H1 (cell line): ENCODE data around the gene ZXDC.

Experiments
- BCL11A ChIP-seq, 2 experiments: IDR thresholded peaks; one replicate each; pipeline ENCODE4 v1.6.1; 2011; ENCODE audit warnings: low read depth in 2 of 2, low read length in 2 of 2, mild to moderate bottlenecking in 2 of 2
- CTCF ChIP-seq, 3 experiments: IDR thresholded peaks; 1 replicate in 2 of 3; 2 replicates in 1 of 3; pipeline versions ENCODE4 v1.5.1 to v1.6.1; 2011; ENCODE audit warnings: low read length in 3 of 3, mild to moderate bottlenecking in 3 of 3, inconsistent platforms in 2 of 3, low read depth in 1 of 3, moderate library complexity in 1 of 3; ENCODE audit not compliant: insufficient read depth in 1 of 3; ENCODE audit errors: control extremely low read depth in 1 of 3
- JUND ChIP-seq: IDR thresholded peaks from 2 replicates; pipeline ENCODE4 v1.6.1; 2011; ENCODE audit warnings: mild to moderate bottlenecking, improper control_type of control experiment, low read length
- POLR2A ChIP-seq, 2 experiments: IDR thresholded peaks; 1 replicate in 1 of 2; 2 replicates in 1 of 2; pipeline ENCODE4 v1.6.1; 2011; ENCODE audit warnings: low read depth in 2 of 2, low read length in 2 of 2, mild to moderate bottlenecking in 2 of 2; ENCODE audit errors: control extremely low read depth in 1 of 2
- RNF2 ChIP-seq: fragments of 200-900, 300-1000 bp; sonication (generic); IDR thresholded peaks from 2 replicates; pipeline ENCODE4 v1.7.1; 2016; ENCODE audit warnings: borderline replicate concordance, low read depth, mild to moderate bottlenecking, antibody characterized with exemption, low read length; ENCODE audit not compliant: poor library complexity, severe bottlenecking; ENCODE audit errors: missing control alignments
- SIRT6 ChIP-seq: IDR thresholded peaks from one replicate; pipeline ENCODE4 v1.7.1; 2012; ENCODE audit warnings: low read length, inconsistent platforms
- SRF ChIP-seq: IDR thresholded peaks from 2 replicates; pipeline ENCODE4 v1.6.1; 2011; ENCODE audit warnings: mild to moderate bottlenecking, low read depth, low read length, moderate library complexity
- ZNF274 ChIP-seq: IDR thresholded peaks from 2 replicates; pipeline ENCODE4 v1.7.0; 2012; ENCODE audit warnings: low read length, borderline replicate concordance; ENCODE audit errors: extremely low read depth

- no peak for TF ChIP-seq RNF2
- TF ChIP-seq SIRT6: no peak
- TF ChIP-seq CTCF (IDR thresholded peaks at IDR 0.05; ENCODE audit: control extremely low read depth in 1 of 3, insufficient read depth in 1 of 3, low read depth in 1 of 3, low read length in 3 of 3): no peak
- TF ChIP-seq SRF: no peak
- no peak for TF ChIP-seq BCL11A (IDR thresholded peaks at IDR 0.05; ENCODE audit: low read depth in 2 of 2, low read length in 2 of 2)
- no peak for TF ChIP-seq JUND
- no peak for TF ChIP-seq ZNF274
- TF ChIP-seq POLR2A (IDR thresholded peaks at IDR 0.05; ENCODE audit: control extremely low read depth in 1 of 2, low read depth in 2 of 2, low read length in 2 of 2): no peak
These were observed 11.6 kb downstream of the ZXDC start for GRCh38 chr3:126464093-126464492.
